Measurements from ENCODE around the gene GSPT2. TPM values are rescaled to one million over a fixed set of nuclear protein-coding genes. Genes with fewer than 3 reads are reported as not detected.

GSPT2 gene
- total RNA-seq, 2 donors from 2014 or later, result 5.7 to 6.7 TPM

DNA sequence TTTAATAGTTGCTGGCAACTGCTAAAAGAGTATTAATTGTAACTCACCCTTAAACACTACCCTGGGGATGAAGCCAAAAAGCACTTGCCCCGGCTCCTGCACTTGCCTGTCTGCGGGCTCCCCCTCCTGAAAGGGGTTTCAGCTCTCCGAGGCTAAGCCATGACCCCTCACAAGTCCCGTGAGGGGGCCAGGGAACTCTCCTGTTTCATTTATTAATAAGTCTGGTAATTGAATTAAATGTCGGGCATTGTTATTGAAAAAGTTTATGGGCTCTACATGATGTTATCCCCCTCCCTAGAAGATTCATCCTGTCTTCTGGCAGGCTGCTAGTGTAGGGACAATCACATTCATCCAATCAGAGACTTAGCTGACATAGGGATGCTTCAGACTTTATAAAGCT is 23.3 kb downstream of the GSPT2 start:
- intact Hi-C loops (cut with DNase I), result no loop called here
- Histone ChIP-seq H3K27ac (no peak overlapping the region), H3K9ac (ENCODE audit: low read depth in 2 of 2, low read length in 2 of 2) (no peak overlapping the region), H3K4me1 (no peaks in the 10 kb centered on the region), H3K36me3 (no peaks in the 10 kb centered on the region), H3K4me3 (no peak overlapping the region), H3K9me3 (no peaks in the 10 kb centered on the region), H3K27me3 (no peaks in the 10 kb centered on the region)
- TF ChIP-seq, protein P1, sequence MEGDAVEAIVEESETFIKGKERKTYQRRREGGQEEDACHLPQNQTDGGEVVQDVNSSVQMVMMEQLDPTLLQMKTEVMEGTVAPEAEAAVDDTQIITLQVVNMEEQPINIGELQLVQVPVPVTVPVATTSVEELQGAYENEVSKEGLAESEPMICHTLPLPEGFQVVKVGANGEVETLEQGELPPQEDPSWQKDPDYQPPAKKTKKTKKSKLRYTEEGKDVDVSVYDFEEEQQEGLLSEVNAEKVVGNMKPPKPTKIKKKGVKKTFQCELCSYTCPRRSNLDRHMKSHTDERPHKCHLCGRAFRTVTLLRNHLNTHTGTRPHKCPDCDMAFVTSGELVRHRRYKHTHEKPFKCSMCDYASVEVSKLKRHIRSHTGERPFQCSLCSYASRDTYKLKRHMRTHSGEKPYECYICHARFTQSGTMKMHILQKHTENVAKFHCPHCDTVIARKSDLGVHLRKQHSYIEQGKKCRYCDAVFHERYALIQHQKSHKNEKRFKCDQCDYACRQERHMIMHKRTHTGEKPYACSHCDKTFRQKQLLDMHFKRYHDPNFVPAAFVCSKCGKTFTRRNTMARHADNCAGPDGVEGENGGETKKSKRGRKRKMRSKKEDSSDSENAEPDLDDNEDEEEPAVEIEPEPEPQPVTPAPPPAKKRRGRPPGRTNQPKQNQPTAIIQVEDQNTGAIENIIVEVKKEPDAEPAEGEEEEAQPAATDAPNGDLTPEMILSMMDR (IDR thresholded peaks at IDR 0.05), result no peak
- DNase-seq, result no peak

DNA sequence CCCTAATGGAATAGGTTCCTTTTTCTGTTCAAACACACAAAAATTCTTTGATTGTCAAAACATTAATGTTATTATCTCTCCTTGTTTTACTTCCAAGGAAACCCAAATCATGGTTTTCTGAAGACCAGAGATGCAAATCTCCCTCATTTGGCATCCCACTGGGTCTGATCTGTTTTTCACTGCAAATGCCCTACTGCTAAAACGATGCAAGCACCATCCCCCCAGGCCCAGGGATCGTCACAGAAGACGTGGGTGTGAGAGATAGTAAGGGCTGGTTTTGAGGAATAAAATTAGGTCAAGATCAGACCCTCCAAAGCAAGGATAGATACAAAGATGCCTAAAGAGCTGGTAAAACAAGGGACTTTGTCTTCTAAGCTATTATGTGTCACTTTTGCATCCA is 33.6 kb downstream of the GSPT2 start:
- Histone ChIP-seq H3K9ac (ENCODE audit: low read depth in 2 of 2, low read length in 2 of 2) (no peak overlapping the region), H3K27me3 (no peaks in the 10 kb centered on the region), H3K36me3 (no peaks in the 10 kb centered on the region), H3K27ac (no peak overlapping the region), H3K4me3 (no peak overlapping the region), H3K9me3 (no peaks in the 10 kb centered on the region), H3K4me1 (no peaks in the 10 kb centered on the region)
- TF ChIP-seq, protein P1 (IDR thresholded peaks at IDR 0.05), result no peak
- intact Hi-C loops (cut with DNase I), result no loop called here
- no peak for DNase-seq

DNA sequence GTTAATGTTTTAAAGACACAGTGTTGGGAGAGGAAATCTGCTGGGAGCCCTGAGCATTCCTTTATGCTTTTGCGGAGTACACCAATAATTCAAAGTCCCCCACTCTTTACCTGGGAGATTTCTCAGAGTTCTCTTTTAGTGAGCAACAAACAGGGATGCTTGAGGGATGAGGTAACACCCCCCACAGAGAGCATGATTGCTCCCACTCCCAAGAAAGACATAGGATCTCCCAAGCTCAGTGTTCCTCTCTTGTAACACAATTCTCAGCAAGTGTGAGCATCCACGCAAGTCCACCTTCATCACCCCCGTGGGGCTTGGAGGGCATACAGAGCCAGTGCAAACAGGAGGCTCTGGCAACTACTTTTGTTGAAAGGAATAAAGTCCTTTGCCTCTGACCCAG is 36.1 kb downstream of the GSPT2 start:
- DNase-seq, result no peak
- H3K9ac ChIP-seq (ENCODE audit: low read depth in 2 of 2, low read length in 2 of 2), result no peak overlapping the region
- TF ChIP-seq, protein P1 (IDR thresholded peaks at IDR 0.05), result no peak
- no peaks in the 10 kb centered on the region for H3K36me3 ChIP-seq
- no peaks in the 10 kb centered on the region for H3K27me3 ChIP-seq
- H3K9me3 ChIP-seq, result no peaks in the 10 kb centered on the region
- no peak overlapping the region for H3K27ac ChIP-seq
- H3K4me3 ChIP-seq, result no peak overlapping the region
- H3K4me1 ChIP-seq, result no peaks in the 10 kb centered on the region
- intact Hi-C loops (cut with DNase I), result no loop called here

DNA sequence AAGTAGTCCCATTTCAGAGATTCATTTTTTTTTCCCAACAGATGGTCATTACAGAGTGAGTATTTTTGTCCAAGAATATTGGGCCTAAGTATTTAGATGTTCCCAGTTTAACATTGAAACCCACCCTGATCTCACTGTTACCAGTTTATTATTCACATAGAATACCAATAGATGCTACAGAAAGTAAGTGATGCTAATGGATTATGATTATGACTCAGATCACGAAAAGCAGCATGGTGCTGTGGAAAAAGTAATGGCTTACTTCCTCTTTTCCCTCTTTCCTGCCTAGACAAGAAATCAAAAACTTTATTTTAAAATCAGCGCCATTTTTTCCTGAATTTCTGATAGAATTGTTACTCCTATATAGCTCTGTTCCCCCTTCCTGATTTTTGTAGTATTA is 51.9 kb downstream of the GSPT2 start:
- no peaks in the 10 kb centered on the region for H3K4me1 ChIP-seq

More for the DNA sequence above, 51.9 kb downstream of the GSPT2 start:
- no peak for DNase-seq
- Histone ChIP-seq H3K27me3 (no peaks in the 10 kb centered on the region), H3K4me3 (no peak overlapping the region), H3K27ac (no peak overlapping the region), H3K36me3 (no peaks in the 10 kb centered on the region), H3K9ac (ENCODE audit: low read depth in 2 of 2, low read length in 2 of 2) (no peak overlapping the region), H3K9me3 (no peaks in the 10 kb centered on the region)
- intact Hi-C loops (cut with DNase I), result no loop called here
- TF ChIP-seq, protein P1 (IDR thresholded peaks at IDR 0.05), result no peak

Other genes starting within 250 kb of the GSPT2 start
- 1 to 10 TPM in 1 of 2 donors, not detected in 1; 1.0 TPM for gene NUDT11, start 246.8 kb upstream of the GSPT2 start, total RNA-seq
- not detected for gene CENPVL3, start 124.5 kb upstream of the GSPT2 start, total RNA-seq
- gene CENPVL2, start 60.6 kb upstream of the GSPT2 start, total RNA-seq, result not detected
- gene CENPVL1, start 32.9 kb upstream of the GSPT2 start, total RNA-seq, result not detected
- gene MAGED1, start 150.2 kb downstream of the GSPT2 start, total RNA-seq, result 10 to 100 TPM; 68.2 to 96.8 TPM

All from colonic mucosa (tissue), 4 donors.